ENCODE data around the gene KLC4. TPM values are rescaled to one million over a fixed set of nuclear protein-coding genes. Genes with fewer than 3 reads are reported as not detected.

KLC4 gene
- total and polyA plus RNA-seq, 9 of the 15 experiments (the other 6 are each of a cell fraction or from before 2014, with no cell fraction given): 1.7 to 16.2 (median 7.7) TPM

DNA sequence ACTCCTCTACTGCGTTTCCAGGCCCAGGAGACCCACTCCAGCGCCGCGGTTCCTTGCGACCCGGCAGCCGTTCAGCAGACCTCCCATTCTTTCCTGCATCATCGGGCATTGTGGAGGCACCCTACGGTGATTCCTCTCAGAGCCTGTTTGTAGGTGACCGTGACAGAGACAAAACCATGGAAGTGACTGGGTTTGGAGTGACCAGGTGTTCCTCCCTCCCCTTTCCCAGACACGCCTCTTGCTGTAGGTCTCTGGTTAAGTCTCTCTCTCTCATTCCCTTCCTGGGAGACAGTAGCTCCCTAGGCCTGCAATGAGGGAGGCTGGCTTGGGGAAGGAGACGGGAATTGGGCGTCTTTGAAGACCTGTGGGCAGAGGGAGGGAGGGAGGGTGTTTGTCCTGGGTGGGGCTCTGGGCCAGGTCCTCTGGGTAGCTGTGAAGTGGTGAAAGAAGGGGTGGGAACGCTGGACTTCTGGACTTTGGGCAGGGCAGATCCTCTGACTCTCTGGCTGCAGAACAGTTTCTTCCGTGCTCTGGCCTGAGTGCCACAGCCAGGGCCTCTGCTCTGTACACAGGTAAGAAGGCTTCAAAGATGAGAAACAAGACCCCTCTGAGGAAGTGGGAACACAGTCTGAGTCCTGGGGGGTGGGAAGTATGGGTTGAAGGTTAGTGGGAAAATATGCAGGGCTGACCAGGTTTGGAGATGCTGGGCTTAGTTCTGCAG, 763 bp downstream of the KLC4 start (continued):
- TF ChIP-seq HDAC2 (IDR thresholded peaks at IDR 0.05) (0 out of 2 replicates have a peak, but pooled peaks have one; percentile 73), PHB2 (IDR thresholded peaks at IDR 0.05; ENCODE audit: low read depth) (no peak), U2AF2 (optimal IDR thresholded peaks at IDR 0.05; ENCODE audit: low read depth, low read length) (no peak), JUND (IDR thresholded peaks at IDR 0.05; ENCODE audit: borderline replicate concordance, low read depth, low read length) (no peak; the same call in 1 of the 2 replicates), JUND (tag; IDR thresholded peaks at IDR 0.05; ENCODE audit: borderline replicate concordance, low read depth, low read length) (no peak), TGIF2 (CRISPR knock-in tag; IDR thresholded peaks at IDR 0.05) (no peak), ZNF507 (tag; conservative IDR thresholded peaks at IDR 0.05) (no peak), ZNF79 (CRISPR knock-in tag; IDR thresholded peaks at IDR 0.05; ENCODE audit: low read depth) (no peak), ZNF311 (CRISPR knock-in tag; IDR thresholded peaks at IDR 0.05) (no peak), NCOA2 (IDR thresholded peaks at IDR 0.05; ENCODE audit: partially characterized antibody in 2 of 2) (no peak), ASH1L (IDR thresholded peaks at IDR 0.05; ENCODE audit: borderline replicate concordance, low read depth, partially characterized antibody) (no peak), ZNF212 (CRISPR knock-in tag; IDR thresholded peaks at IDR 0.05) (no peak), PHTF2 (CRISPR knock-in tag; IDR thresholded peaks at IDR 0.05) (no peak), KLF16 (IDR thresholded peaks at IDR 0.05) (no peak), HINFP (tag; conservative IDR thresholded peaks at IDR 0.05; ENCODE audit: low read depth) (no peak), CHD1 (IDR thresholded peaks at IDR 0.05; ENCODE audit: low read length) (no peak), PBX2 (CRISPR knock-in tag; IDR thresholded peaks at IDR 0.05; ENCODE audit: low read depth) (no peak), PBX2 (tag; conservative IDR thresholded peaks at IDR 0.05; ENCODE audit: low read depth) (no peak), NR1H2 (CRISPR knock-in tag; IDR thresholded peaks at IDR 0.05) (no peak), ZNF589 (CRISPR knock-in tag; IDR thresholded peaks at IDR 0.05; ENCODE audit: low read depth) (no peak), RBM15 (IDR thresholded peaks at IDR 0.05; ENCODE audit: insufficient read depth, low read length) (no peak), FOXA1 (IDR thresholded peaks at IDR 0.05; ENCODE audit: borderline replicate concordance) (no peak), ZNF764 (CRISPR knock-in tag; IDR thresholded peaks at IDR 0.05; ENCODE audit: low read depth) (no peak)
